Putamen (tissue), 1 donor: ENCODE data around the gene BAHCC1.

ENCODE experiments used
- DNase-seq: peaks from one replicate; pipeline ENCODE4 v3.0.0-alpha.2; 2016; ENCODE audit warnings: low spot score

Gene BAHCC1

DNA sequence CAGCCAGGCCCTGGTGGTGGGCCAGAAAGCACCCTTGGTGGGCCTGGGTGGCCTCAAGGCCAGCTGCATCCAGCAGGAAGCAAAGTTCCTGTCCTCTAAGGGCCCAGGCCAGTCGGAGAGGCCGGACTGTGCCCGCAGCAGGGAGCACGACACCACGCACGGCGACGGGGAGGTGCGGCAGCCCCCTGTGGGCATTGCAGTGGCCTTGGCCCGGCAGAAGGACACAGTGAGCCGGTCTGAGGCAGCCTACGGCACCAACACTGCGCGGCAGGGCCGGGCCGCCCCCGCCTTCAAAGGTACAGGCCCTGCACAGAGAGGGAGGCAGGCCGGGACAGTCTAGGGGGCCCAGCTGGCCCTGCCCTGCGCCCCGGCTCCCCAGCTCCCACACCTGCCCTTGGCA lies 48.0 kb downstream of the BAHCC1 start:
- no peak for DNase-seq

DNA sequence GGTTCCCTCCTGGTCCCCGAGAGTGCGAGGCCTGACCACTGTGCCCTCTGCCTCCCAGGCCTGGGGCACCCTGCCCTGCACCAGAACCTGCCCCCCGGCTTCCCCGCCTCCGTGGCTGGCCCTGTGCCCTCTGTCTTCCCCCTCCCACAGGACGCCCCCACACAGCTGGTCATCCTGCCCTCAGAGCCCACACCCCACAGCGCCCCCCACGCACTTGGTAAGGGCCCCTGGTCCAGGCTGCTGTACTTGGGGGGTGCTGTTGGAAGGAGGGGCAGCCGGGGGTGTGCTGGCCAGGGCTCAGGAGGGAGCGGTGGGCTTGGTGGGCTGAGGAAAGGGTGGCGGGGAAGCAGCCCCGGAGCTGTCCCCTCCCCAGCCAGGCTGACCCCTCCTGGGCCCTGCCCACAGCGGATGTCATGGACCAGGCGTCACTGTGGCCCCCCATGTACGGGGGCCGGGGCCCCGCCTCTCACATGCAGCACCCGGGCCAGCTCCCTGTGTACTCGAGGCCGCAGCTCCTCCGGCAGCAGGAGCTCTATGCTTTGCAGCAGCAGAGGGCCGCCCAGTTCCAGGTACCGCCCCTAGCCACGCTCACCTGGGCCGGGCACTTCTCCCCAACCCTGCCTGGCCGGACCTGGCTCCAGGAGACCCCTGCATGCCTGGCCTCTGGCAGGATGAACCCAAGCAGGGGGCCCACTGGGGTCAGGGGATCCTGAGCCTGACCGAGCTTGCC lies 49.5 kb downstream of the BAHCC1 start:
- no peak for DNase-seq

DNA sequence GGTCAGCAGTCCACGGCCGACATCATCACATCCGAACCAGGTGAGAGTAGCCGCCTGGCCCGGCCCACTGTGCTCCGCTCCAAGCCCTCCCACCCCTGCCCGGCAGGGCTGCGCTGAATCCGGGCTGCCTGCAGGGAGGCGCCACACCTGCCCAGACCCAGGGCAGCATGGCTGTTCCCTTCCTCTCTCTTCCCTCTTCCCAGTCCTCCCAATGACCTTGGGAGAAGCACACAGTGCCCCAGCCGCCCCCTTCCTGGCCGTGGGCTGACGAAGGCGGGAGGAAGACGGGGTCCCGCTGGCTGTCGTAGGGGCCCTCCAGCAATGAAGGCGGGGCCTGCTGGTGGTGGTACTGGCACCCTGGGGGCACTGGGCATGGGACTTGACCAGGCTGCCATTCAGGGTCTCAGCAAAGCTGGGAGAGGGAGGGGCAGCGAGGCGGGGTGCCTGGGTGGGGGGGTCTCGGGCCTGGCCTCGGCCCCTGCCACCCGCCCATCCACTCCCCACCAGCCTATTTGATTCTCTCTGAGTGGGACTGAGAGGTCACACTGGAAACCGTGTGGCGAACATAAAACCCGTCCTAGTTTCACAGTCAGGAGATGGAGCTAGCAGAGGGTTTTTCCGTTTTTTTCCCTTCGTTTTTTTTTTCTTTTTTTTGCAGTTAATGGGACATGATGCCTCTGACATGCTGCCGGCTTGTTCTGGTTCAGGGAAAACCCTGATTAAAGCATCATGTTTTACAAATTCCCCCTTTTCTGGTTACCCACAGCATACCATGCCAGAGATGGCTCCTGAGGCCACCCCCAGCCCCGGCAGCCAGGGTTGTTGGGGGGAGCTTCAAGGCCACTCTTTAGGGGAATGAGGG lies 50.6 kb downstream of the BAHCC1 start:
- no peak for DNase-seq

DNA sequence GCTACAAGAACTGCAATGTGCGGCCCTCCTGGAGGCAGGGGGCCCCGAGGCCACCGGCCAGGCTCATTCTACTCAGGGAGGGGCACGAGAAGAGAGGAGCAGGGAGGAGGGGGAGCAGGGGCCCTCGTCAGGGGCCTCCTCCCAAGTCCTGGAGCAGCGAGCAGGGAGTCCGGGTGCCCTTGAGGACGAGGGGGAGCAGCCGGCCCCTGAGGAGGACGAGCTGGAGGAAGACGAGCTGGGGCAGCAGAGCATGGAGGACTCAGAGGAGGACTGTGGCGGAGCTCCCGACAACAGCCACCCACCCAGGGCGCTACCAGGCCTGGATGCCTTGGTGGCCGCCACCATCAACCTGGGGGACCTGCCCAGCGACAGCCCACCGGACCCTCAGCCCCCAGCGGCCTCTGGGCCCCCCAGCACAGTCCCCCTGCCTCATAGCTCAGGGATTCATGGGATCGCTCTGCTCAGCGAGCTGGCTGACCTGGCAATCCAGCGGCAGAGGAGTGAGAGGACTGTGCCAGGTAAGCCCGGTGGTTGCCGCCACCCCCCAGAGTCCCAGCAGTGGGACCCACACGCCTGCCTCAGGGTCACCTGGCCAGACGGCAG lies 52.2 kb downstream of the BAHCC1 start:
- DNase-seq = no peak

DNA sequence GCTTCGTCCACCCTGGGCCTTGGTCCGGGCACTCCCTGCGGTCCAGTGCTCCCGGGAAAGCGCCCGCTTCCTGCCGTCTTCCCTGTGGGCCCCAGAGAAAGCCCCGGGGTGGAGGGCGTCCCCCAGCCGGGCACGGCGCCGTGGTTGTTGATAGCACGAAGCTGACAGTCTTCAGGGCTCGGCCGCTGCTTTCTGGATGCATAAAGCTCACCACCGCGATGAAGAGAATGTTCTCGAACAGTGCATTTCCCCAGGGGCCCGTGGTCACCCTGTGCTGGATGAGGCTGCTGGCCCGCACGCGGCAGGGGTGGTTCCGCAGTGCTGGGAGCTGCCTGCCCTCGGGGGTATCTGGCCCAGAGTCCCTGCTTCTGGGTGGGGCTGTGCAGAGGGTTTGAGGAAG lies 53.2 kb downstream of the BAHCC1 start:
- DNase-seq = no peak

DNA sequence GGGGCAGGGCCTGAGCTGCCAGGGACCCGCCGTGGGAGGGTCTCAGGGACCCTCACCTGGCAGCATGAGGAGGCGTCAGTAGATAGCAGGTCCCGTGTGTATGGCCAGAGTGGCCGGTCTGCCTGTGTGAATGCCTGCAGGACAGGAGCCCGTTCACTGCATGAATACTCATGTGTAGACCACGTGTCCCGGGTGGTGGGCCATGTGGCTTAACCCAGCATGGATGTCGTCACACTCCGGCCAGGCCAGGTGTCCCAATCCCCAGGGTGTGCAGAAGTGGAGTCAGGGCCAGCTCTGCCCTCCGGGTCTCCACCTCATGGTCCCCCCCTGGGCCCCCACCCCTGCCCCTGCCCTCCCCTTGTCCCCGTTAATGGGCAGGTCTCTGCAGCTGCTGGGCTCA lies 53.7 kb downstream of the BAHCC1 start:
- no peak for DNase-seq

DNA sequence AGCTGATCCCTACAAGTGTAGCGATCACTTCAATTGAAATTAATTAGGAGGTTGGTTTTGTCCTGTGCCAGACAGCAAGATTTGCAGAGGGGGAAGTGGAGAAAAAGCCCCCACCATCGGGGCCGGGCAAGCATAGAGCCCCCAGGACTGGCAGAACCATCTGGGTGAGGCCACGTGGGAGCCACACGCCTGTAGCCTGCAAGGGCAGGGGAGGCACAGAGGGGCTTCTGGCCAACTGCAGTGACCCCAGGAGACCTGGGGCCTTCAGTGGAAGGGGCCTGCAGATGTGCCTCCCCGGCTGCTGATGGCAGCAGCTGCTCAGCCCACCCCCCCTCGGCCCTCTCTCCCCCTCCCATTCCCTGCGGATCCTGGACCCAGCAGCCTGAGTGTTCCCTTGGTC lies 54.1 kb downstream of the BAHCC1 start:
- DNase-seq = no peak

DNA sequence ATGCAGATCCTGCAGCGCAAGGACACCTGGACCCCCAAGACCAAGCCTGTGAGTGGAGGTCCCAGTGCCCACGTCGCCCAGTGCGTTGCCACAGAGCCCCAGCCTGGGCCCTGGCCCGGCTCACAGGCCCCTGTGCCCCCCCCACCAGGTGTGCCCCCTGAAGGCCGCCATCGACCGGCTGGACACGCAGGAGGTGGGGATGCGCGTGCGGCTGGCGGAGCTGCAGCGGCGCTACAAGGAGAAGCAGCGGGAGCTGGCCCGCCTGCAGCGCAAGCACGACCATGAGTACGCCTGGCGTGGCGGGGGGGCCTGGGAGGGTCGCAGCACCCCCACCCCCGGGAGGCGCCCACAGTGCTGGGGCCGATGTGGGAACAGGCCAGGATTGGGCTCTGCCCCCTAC lies 56.6 kb downstream of the BAHCC1 start:
- DNase-seq = no peak

DNA sequence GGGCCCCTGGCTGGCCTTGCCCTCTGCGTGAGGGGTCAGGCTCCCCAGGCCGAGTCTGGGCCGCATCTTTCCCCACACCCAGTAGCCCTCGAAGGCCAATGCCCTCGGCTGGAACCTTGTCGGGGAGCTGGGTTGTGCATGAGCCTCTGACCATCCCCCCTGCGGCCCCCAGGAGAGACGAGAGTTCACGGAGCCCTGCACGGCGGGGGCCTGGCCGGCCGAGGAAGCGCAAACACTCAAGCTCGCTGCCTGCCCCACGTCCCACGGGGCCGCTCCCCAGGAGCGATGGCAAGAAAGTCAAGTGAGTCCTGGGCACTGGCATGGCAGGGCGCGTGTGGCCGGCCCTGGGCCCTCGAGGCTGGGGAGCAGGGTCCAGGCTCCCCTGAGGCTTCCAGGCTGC lies 57.3 kb downstream of the BAHCC1 start:
- DNase-seq = no peak

DNA sequence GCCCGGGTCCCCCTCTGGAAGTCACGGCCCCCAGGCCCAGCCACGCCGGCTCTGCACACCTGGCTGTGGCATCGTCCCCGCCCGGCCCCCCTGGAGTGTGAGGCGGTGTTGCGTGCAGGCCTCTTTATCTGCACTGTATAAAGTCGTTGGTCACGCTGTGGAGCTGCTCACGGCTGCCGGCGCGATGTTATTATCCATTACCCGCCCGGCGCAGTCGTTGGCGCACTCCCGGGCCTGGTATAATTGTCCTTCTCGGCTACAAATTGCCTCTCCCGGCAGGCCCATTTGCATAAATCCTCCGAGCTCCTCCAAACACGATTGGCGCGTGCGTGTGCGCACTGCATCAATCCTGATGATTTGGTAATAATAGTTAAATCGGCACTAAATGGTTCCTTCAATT lies 57.8 kb downstream of the BAHCC1 start:
- DNase-seq = no peak

DNA sequence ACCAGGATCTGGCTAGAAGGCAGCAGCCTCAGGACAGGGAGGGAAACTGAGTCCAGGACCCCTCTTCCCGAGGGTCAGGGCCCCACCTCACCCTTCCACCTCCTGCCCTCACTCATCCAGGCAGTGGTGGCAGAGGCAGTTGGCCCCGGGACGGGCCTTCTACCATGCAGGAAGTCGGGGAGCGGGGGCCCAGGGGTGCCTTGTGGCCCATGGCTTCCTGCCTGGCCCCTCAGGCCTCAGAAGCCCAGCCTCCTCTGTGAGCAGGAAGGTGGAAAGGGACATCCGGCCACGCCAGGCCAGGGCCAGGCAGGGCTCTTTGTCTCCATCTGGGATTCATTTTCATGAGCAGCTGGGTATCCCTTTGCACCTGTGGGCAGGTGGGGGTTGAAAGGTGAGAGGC lies 58.5 kb downstream of the BAHCC1 start:
- no peak for DNase-seq

DNA sequence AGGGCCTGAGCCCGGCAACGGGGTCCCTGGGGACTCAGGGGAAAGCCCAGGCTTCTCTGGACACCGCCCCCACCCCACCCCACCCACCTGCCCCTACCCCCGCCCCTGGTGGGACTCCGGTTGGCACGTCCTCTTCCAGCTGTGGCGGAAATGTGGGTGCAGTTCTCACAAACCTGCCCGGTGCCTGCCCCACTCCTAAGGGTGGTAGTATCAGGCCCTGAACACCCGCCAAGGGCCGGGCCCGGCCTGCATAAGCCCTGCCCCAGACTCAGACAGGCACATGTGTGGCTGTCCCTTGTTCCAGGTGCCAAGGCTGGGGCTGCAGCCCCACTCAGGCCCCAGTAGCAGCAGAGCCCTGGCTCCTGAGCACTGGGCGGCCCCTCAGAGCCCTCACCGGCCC lies 59.2 kb downstream of the BAHCC1 start:
- no peak for DNase-seq

DNA sequence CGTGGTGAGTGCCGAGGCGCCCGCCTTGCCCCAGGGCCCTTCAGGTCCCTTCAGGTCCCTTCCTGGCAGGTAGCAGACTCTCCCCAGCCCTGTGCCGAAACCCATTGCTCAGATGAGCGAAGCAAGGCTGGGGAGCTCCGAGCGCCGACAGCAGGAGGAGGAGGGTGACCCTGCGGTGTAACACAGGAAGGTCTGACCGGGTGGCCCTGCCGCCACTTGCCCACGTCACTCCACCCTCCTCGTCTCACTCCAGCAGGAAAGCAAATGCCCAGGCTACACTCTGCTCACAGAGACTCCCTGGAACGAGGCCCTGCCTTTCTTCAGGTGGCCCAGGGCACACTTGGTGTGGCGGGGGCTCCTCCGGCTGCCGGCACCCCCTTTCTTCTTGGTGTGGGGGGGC lies 60.1 kb downstream of the BAHCC1 start:
- DNase-seq = no peak

DNA sequence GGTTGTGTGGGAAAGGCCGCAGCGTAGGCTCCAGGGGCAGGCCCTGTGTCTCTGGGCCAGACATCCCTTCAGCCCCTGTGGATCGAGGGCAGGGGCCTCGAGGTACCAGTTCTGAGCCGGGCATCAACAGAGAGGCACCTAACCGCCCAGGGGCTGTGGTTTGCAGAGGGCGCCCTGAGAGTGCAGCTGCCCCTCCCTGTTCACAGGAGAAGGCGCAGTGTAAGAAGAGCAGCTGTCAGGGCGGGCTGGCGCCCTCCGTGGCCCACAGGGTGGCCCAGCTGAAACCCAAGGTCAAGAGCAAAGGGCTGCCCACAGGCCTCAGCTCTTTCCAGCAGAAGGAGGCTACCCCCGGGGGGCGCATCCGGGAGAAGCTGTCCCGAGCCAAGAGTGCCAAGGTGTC lies 60.8 kb downstream of the BAHCC1 start:
- no peak for DNase-seq

DNA sequence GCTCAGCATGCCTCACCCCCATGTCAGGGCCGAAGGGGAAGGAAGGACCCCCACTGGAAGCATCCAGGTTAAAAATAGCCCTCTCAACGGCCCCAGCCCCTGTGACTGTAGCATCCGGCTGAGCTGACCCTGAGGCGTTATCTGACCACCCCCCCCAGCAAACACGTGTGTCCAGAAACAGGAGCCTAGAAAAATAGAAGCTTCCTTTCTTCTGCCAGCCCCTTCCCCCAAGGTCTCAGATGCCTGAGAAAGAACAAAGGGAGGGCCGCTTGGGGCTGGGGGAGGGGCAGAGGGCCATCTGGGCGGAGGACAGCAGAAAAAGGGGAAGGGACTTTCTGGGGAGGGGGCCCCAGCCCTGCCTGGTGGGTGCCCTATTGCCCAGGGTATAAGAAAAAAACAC lies 61.5 kb downstream of the BAHCC1 start:
- DNase-seq = no peak

DNA sequence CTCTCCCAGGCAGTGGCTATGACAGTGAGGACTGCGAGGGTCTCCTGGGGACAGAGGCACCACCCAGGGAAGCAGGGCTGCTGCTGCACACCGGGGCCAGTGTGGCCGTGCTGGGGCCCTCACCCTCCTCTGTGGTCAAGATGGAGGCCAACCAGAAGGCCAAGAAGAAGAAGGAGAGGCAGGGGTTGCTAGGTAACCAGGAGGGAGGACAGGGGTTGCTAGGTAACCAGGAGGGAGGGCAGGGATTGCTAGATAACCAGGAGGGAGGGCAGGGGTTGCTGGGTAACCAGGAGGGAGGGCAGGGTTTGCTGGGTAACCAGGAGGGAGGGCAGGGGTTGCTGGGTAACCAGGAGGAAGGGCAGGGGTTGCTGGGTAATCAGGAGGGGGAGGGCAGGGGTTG lies 62.1 kb downstream of the BAHCC1 start:
- no peak for DNase-seq

DNA sequence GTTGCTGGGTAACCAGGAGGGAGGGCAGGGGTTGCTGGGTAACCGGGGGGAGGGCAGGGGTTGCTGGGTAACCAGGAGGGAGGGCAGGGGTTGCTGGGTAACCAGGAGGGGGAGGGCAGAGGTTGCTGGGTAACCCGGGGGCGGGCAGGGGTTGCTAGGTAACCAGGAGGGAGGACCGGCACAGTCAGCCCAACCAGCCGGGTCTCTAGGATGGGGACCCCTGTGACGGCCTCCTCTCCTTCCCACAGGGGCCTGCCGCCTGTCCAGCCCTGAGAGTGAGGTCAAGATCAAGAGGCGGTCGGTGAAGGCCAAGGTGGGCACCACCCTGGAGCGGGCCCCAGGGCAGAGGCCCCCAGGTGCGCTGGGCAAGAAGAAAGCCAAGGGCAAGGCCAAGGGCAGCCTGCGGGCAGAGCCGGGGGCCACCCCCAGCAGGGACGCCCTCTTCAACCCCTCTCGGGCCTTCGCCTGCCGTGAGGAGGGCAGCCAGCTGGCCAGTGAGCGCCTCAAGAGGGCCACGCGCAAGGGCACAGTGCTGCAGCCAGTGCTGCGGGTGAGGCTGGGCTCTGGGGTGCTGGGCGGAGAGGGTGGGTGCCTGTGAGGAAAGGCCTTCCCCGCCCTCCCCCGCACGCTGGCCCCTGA lies 62.8 kb downstream of the BAHCC1 start:
- no peak for DNase-seq

DNA sequence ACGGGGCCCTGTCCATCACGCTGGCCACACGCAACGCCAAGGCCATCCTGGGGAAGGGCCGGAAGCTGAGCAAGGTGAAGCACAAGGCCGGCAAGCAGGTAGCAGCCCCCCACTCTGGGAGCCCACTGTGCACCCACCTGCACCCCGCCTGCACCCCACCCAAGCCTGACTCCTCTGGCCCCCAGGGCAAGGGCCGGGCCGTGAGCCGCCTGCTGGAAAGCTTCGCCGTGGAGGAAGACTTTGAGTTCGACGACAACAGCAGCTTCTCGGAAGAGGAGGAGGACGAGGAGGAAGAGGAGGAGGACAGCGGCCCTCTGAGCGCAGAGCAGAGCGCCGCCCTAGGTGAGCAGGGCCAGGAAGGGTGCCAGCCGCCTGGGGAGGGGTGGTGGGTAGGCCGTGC lies 63.4 kb downstream of the BAHCC1 start:
- no peak for DNase-seq

DNA sequence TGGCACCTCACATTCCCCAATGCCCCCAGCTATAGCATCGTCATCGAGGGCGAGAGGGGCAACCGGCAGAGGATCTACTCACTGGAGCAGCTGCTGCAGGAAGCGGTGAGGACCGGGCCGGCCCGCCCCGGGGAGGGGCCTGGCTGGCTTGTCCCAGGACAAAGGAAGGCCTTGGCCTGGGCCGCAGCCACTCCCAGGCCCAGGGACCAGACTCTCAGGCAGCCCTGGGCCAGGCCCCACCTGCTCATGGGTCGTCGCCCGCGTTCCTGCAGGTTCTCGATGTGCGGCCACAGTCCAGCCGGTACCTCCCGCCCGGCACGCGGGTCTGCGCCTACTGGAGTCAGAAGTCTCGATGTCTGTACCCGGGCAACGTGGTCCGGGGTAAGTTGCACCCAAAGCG lies 64.0 kb downstream of the BAHCC1 start:
- DNase-seq = no peak

DNA sequence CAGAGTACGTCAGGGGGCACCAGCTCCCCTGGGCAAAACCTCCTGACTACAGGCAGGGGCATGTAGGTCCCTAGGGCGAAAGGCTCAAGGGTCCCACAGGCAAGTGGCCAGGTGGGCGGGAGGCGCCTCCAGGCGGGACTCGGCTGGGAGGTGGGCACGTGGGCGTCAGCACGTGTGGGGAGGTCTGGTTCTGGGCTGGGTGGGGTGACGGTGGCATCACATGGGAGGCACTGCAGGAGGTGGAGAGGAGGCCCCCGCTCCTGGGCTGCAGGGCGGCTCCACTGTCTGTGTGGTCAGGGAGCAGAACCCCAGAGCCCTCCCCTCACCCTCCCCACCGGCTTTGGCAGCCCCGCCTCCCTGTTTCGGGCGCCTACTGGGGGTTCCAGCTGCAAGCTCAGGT lies 64.6 kb downstream of the BAHCC1 start:
- DNase-seq = no peak

DNA sequence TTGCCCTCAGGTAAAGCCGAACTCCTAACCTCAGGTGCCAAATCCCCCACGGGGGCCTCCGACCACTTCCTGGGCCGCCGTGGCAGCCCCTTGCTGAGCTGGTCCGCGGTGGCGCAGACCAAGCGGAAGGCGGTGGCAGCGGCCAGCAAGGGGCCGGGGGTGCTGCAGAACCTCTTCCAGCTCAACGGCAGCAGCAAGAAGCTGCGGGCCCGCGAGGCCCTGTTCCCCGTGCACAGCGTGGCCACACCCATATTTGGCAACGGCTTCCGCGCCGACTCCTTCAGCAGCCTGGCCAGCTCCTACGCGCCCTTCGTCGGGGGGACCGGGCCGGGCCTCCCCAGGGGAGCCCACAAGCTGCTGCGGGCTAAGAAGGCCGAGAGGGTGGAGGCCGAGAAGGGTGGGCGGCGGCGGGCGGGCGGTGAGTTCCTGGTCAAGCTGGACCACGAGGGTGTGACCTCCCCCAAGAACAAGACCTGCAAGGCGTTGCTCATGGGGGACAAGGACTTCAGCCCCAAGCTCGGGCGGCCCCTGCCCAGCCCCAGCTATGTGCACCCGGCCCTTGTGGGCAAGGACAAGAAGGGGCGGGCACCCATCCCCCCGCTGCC lies 65.7 kb downstream of the BAHCC1 start:
- DNase-seq = no peak
